NCI-H774 (cell line): ENCODE results near the gene TMOD2.
A peak's percentile ranks its signal among the peaks of the same experiment; 100 is the strongest.

ENCODE experiments used
- DNase-seq: peaks from one replicate; lab custom pipeline; 2025; lab: John Stamatoyannopoulos, UW

The TMOD2 gene

DNA sequence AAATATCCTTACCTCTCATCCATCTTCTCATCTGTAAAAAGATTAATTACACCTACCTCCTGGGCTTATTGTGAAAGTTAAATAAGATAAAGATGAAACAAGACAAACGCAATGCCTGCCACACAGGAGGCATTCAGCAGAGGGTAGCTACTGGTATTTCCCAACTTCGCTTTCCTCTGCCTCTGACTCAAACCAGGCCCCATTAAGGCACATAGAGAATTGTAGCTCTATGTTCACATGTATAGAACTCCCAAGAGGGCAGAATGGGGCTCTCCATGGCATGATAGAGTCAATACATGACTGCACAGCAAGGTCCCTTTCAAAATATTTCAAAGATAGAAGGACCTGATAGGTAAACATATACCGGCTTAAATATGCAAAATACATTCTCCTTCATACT lies 15.3 kb upstream of the TMOD2 start:
- no peak for DNase-seq

DNA sequence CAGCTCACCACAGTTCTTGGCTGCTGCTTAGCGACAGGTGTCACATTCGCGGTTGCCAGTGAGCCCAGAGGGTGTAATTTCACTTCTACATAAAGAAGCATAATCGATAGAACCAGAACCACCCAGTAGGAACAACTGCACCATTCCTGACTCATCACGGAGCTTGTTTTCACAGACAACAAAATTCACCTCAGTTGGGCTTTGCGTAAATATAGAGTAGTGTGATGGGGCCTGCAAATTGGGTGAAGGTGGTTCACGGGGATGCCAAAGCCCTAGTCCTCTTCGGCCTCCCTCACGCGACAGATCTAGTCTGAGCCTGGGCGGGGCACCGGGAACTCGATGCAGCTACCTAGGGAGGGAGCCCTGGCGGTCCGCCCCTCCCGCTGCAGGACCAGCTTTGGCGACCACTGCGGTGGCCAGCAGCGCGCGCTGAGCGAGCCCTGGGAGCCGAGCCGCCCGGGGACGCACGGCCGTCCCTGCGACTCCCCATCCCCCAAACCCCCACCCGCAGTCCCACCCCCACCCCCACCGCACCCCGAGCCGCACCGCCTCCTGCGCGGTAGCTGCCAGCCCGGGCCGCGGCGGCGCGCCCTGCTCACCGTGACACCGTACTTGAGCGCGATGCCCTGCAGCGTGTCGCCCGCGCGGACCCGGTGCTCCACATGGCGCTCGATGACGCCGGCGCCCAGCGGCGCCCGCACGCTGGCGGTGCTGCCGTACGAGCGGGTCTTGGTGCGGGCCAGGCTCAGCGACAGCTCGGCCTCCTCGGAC lies 14.5 kb upstream of the TMOD2 start:
- peak; percentile 56 for DNase-seq

DNA sequence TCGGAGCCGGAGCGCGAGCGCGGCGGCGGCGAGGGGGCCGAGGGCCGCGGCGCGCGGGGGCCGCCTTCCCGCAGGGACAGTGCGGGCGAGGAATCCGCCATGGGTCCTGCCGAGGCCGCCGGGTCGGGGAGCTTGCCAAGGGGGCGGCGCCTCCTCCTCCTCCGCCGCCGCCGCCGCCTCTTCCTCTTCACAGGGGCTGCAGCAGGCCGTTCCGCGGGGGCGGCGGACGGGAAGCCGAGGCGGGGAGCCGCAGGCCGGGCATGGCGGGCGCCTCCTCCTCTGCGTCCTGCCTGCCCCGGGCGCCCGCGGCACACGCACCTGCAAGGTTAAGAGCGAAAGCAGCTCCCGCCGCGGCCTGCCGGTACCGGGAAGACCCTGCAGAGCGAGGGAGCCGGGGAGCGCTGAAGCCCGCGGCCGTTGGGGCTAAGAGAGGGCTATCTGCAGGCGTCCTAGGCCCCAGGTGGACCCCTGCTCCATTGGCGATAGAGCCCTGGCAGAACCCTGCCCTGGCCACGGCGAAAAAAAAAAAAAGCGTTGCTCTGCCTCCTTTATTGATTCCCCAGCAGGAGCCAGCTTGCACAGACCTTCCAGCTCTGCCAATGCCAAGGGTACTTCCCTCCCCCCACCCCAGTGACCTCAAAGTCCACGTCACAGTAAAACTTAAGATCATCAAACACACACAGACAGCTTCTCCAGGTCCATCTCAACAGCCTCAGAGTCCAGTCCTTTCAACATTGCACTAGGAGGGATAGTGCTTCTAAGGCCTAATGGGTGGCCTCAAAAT lies 13.7 kb upstream of the TMOD2 start, which contains the start of gene LYSMD2:
TSS of gene LYSMD2 (minus strand) at position 134 of the 784 bp plus-strand sequence. CDS start at position 101, 33 bp downstream.
- peak; percentile 39 for DNase-seq

DNA sequence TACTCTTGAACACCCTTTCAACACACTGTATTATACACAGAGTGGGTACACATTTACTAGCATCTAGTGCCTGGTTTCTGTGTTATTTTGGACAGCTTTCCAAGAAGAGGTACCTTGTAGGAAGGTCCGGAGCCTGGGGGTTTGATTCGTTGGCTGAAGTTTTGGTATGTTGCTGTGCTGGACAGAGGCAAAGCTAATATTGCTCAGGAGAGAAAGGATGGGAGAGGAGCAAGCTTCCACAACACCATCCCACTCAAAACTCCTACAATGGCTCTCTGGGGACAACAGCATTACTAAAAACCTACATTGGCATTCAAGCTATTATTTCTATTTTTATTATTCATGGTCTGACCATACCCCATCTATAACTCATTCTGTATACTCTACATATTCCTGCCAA lies 12.8 kb upstream of the TMOD2 start:
- no peak for DNase-seq

- DNase-seq = no peak
Observed at GRCh38 chr15:51739061-51739712, 12.2 kb upstream of the TMOD2 start.

- DNase-seq = no peak
Observed at GRCh38 chr15:51749307-51749706, 2.1 kb upstream of the TMOD2 start.

- no peak for DNase-seq
Observed at GRCh38 chr15:51750186-51750585, 1.2 kb upstream of the TMOD2 start.

DNA sequence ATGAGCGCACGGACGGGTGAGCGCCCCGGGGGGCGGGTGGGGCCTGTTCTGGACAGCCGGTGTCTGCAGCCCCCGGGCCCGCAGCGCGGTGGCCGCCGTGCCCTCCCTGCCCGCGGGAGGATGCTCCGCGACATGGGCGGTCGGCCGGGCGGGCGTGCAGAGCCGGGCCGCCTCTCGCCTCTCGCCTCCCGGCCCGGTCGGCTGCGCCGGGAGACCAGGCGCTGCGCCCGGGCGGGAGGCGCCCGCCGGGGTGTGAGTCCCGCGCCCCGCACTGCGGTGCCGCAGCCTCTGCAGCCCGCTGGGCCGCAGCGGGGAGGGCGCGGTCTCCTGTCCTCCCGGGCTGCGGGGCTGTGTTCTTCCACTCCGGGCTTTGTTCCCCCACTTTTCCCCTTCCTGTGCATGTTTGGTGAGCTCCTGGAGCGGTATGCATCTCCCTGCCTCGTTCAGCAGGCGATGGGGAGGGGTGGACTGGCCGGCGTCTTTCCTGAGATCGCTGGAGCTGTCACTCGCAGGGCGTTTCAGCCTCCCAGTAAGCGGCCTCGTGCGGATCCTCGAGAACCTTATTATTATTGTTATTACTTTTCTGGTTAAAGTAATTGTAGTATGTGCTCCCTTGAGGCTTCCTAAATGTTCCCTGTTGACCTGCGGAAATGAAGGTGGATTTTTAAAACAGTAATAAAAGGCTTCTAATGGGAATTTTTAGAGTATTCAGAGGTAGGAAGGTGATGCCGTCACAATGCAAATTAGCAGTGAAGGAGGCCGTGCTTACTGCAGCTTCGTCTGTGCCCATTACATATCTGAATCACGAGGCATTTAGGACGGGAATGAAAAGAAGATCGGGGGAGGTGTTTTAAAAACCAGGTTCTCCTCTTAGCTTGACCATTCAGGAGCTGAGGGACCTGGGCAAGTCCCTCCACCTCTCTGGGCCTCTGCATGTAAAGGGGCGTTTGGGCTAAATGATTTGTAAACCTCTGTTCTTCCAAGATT lies 593 bp downstream of the TMOD2 start:
- DNase-seq = no peak

DNA sequence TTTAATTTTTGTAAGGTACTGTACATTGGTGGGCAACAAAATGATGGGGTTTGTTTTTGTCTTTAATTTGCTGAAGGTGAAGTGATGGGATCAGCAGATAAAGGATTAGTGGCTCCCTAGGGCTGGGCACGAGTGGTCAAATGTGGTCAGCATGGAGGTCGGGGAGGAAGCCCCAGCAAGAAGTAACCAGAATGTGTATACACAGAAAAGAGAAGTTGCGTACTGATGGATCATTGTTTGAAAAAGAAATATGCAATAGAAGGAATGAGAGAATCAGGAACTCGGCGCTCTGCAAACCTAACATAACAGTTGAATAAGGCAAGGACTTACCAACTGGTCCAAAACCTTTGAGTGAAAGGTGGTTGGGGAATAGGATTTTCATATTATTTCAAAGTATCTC lies 1.5 kb downstream of the TMOD2 start:
- no peak for DNase-seq

- no peak for DNase-seq
Observed at GRCh38 chr15:51754267-51754666, 2.9 kb downstream of the TMOD2 start.

- DNase-seq = no peak
Observed at GRCh38 chr15:51755790-51756189, 4.4 kb downstream of the TMOD2 start.

DNA sequence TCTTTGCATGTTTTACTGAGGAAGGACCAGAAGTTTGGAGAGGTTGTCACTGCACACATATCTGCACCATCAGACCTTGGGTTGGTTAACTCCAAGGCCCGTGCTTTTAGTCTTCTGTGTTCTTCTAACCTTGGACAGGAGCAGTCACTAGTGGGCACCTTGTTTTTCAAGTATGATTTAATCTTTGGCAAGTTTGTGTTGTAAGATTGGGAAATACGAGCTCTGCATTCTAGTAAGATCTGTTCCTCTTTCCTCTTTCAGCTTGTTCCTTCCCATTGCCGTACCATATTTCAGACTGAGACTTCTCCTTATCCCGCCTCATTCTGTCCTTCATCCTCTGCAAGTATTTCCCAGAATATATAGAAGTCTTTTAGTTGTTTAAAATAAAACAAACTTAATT lies 5.1 kb downstream of the TMOD2 start:
- DNase-seq = no peak

DNA sequence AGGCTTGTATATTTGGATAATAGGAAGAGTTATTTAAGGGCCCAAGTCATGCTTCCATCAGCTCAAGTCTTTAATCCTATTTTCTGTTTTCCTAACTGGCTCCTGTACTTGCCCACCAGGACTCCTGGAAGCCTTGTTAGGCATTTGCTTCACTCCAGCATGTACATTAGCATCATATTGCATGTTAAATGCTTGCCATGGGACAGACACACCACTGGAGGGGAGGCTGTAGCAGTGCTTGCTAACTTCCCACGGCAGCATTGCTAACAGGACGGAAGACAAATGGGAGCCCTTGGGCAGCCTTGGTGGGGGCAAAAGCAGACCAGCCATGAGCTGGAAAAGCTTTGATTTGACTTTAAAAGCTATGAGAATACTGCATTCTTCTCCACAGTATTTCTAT lies 6.1 kb downstream of the TMOD2 start:
- no peak for DNase-seq

GRCh38 chr15:51758645-51759044 lies 7.2 kb downstream of the TMOD2 start:
- no peak for DNase-seq

DNA sequence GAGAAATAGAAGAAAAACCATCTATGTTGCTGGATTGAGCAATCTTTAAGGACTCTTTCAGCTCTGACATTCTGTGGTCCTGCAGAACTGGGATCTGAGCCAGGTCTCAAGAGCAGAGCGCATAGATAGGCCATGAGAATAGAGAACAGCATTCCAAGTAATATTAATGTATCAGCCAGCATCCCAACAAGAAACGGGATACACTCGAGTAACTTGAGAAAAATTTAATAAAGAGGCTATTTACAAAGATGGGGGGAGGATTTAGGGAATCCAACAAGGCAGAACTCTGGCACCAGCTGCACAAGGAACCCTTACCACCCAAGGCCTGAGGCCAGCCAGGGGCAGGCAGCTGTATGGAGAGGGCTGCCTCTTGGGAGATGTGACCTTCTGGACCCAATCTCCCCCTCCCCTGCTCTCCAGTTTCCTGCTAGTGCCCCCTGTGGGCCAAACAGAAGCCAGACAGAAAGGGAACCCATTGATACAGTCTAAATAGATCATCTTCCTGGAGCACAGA lies 8.2 kb downstream of the TMOD2 start:
- no peak for DNase-seq

GRCh38 chr15:51760805-51761204 lies 9.4 kb downstream of the TMOD2 start:
- DNase-seq = no peak

GRCh38 chr15:51765751-51766150 lies 14.4 kb downstream of the TMOD2 start:
- no peak for DNase-seq

GRCh38 chr15:51766341-51766740 lies 14.9 kb downstream of the TMOD2 start:
- DNase-seq = no peak

- no peak for DNase-seq
Observed at GRCh38 chr15:51768018-51768417, 16.6 kb downstream of the TMOD2 start.

DNA sequence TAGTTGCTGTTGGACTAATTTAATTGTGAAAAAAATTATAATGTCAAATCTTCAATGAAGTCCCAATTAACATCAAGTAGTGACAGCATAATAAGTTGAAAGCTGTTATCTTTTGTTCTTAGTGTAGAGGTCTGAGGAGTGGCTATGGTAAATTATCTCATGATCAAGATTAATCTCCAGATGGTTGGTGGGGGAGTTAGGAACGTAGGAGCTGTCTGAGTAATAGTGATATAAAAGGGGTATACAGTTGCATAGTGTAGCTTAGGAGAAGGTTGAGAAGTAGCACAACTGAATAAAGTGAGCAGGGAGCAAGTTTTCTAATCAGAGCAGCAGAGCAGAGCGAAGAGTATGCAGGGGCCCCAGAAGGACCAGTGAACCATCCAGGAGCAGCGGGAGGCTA lies 19.5 kb downstream of the TMOD2 start:
- no peak for DNase-seq

- peak; percentile 58 for DNase-seq
Observed at GRCh38 chr15:51771773-51772172, 20.4 kb downstream of the TMOD2 start.
